Liver (tissue), 9 donors: ENCODE measurements around the gene FBXW11. TPM values are rescaled to one million over a fixed set of nuclear protein-coding genes. Genes with fewer than 3 reads are reported as not detected.

Experiments
- DNase-seq: peaks from one replicate; pipeline ENCODE4 v3.0.0-alpha.2; 2017; ENCODE audit warnings: low spot score
- H3K27ac ChIP-seq, 2 donors: one replicate each; pipeline ENCODE4 v1.7.0; 2013; ENCODE audit warnings: inconsistent platforms in 2 of 2, low read length in 2 of 2, control low read depth in 1 of 2, low read depth in 1 of 2, mild to moderate bottlenecking in 1 of 2
- H3K27me3 ChIP-seq, 4 donors: one replicate each; pipeline versions ENCODE4 v1.6.1 to v1.7.0; 2013; ENCODE audit warnings: low read length in 3 of 4, inconsistent platforms in 1 of 4, mild to moderate bottlenecking in 1 of 4, moderate library complexity in 1 of 4; ENCODE audit not compliant: control insufficient read depth in 4 of 4, insufficient read depth in 4 of 4
- H3K36me3 ChIP-seq, 4 donors: one replicate each; pipeline versions ENCODE4 v1.6.1 to v1.7.0; 2013; ENCODE audit warnings: low read length in 3 of 4, mild to moderate bottlenecking in 3 of 4, low read depth in 1 of 4, moderate library complexity in 1 of 4; ENCODE audit not compliant: control insufficient read depth in 4 of 4, insufficient read depth in 3 of 4
- H3K4me1 ChIP-seq, 4 donors: one replicate each; pipeline versions ENCODE4 v1.6.1 to v1.7.0; 2013; ENCODE audit warnings: low read length in 3 of 4, mild to moderate bottlenecking in 3 of 4, moderate library complexity in 1 of 4; ENCODE audit not compliant: control insufficient read depth in 4 of 4, insufficient read depth in 4 of 4
- H3K4me3 ChIP-seq, 3 donors: one replicate each; pipeline versions ENCODE4 v1.6.1 to v1.7.0; 2013; ENCODE audit warnings: low read length in 3 of 3, control low read depth in 1 of 3, low read depth in 1 of 3, mild to moderate bottlenecking in 1 of 3
- H3K9ac ChIP-seq, 2 donors: one replicate each; pipeline ENCODE4 v1.7.0; 2013; ENCODE audit warnings: low read length in 2 of 2, mild to moderate bottlenecking in 2 of 2, moderate library complexity in 2 of 2, control low read depth in 1 of 2, low read depth in 1 of 2
- H3K9me3 ChIP-seq, 4 donors: one replicate each; pipeline versions ENCODE4 v1.6.1 to v1.7.0; 2013; ENCODE audit warnings: low read length in 3 of 4; ENCODE audit not compliant: control insufficient read depth in 4 of 4
- ATF3 ChIP-seq: IDR thresholded peaks from 2 replicates; pipeline ENCODE4 v1.6.1; 2016; ENCODE audit warnings: antibody characterized with exemption
- CTCF ChIP-seq: fragments of 150-350 bp; IDR thresholded peaks from 2 replicates; pipeline ENCODE4 v1.5.1; 2017; ENCODE audit warnings: improper control_type of control experiment, low read depth, low read length; ENCODE audit not compliant: missing input control
- EGR1 ChIP-seq, 2 donors: IDR thresholded peaks; 2 replicates each; pipeline ENCODE4 v1.6.1; 2016 to 2018; ENCODE audit warnings: antibody characterized with exemption in 2 of 2, low read depth in 2 of 2
- FOXA1 ChIP-seq: IDR thresholded peaks from 2 replicates; pipeline ENCODE4 v1.6.1; 2016; ENCODE audit warnings: antibody characterized with exemption
- FOXA2 ChIP-seq: IDR thresholded peaks from 2 replicates; pipeline ENCODE4 v1.6.1; 2016; ENCODE audit warnings: antibody characterized with exemption
- GABPA ChIP-seq, 2 donors: IDR thresholded peaks in 1 of 2; conservative IDR thresholded peaks in 1 of 2; 2 replicates each; pipeline ENCODE4 v1.6.1; 2016; ENCODE audit warnings: antibody characterized with exemption in 2 of 2, mild to moderate bottlenecking in 1 of 2, moderate library complexity in 1 of 2
- HNF4A ChIP-seq, 2 donors: conservative IDR thresholded peaks; 2 replicates each; pipeline ENCODE4 v1.6.1; 2016; ENCODE audit warnings: antibody characterized with exemption in 2 of 2, mild to moderate bottlenecking in 2 of 2
- HNF4G ChIP-seq: IDR thresholded peaks from 2 replicates; pipeline ENCODE4 v1.6.1; 2016; ENCODE audit warnings: antibody characterized with exemption
- MAX ChIP-seq: IDR thresholded peaks from 2 replicates; pipeline ENCODE4 v1.6.1; 2016; ENCODE audit warnings: antibody characterized with exemption
- NR2F2 ChIP-seq: IDR thresholded peaks from 2 replicates; pipeline ENCODE4 v1.6.1; 2016; ENCODE audit warnings: antibody characterized with exemption
- REST ChIP-seq: IDR thresholded peaks from 2 replicates; pipeline ENCODE4 v1.6.1; 2016; ENCODE audit warnings: antibody characterized with exemption, mild to moderate bottlenecking
- RXRA ChIP-seq, 2 donors: IDR thresholded peaks; 2 replicates each; pipeline ENCODE4 v1.6.1; 2017 to 2018; ENCODE audit warnings: antibody characterized with exemption in 2 of 2, mild to moderate bottlenecking in 1 of 2
- SP1 ChIP-seq: IDR thresholded peaks from 2 replicates; pipeline ENCODE4 v1.6.1; 2018; ENCODE audit warnings: antibody characterized with exemption, mild to moderate bottlenecking
- TAF1 ChIP-seq: conservative IDR thresholded peaks from 2 replicates; pipeline ENCODE4 v1.6.1; 2016; ENCODE audit warnings: antibody characterized with exemption, mild to moderate bottlenecking
- YY1 ChIP-seq: IDR thresholded peaks from 2 replicates; pipeline ENCODE4 v1.6.1; 2016; ENCODE audit warnings: antibody characterized with exemption, mild to moderate bottlenecking
- ZBTB33 ChIP-seq: IDR thresholded peaks from 2 replicates; pipeline ENCODE4 v1.6.1; 2016; ENCODE audit warnings: antibody characterized with exemption
- WGBS: extraction: QIAGEN DNeasy Blood & Tissue Kit; methylation state at CpG from one replicate; pipeline ENCODE4 v1.1.7; 2013; 5-methylcytosine and 5-hydroxymethylcytosine counted together
- polyA plus RNA-seq, 2 donors: library from polyadenylated mRNA; stranded (reverse) in 1 of 2; unstranded in 1 of 2; fragments of 200-250 nt in 1 of 2; fragments of >200 nt in 1 of 2; fragmentation: Nextera tagmentation in 1 of 2; extraction: Ambion mirVana in 1 of 2; gene quantifications; one replicate each; pipeline versions ENCODE4 v1.2.1 to v1.2.3, GENCODE V29; 2013 to 2015
- total RNA-seq, 2 donors: library from RNA; depleted of rRNA; stranded (reverse); fragments of >200 nt; gene quantifications; one replicate each; pipeline ENCODE4 v1.2.3, GENCODE V29; 2014
- donor health status: healthy.
- donor health status: healthy.
- donor health status: healthy.
- donor health status: healthy.
- donor health status: healthy.

The FBXW11 gene
- total and polyA plus RNA-seq, 4 donors, result 11.2 to 37.5 (median 22.0) TPM

GRCh38 chr5:171848006-171848405 lies 158.4 kb downstream of the FBXW11 start:
- H3K9me3 ChIP-seq, result no peaks in the 10 kb centered on the region
- no peaks in the 10 kb centered on the region for H3K36me3 ChIP-seq
- 45% methylated on average over 15 of the region's 15 CpGs for WGBS
- no peak overlapping the region for H3K9ac ChIP-seq
- TF ChIP-seq EGR1 (IDR thresholded peaks at IDR 0.05; ENCODE audit: low read depth in 2 of 2) (no peak), ATF3 (no peak), FOXA1 (no peak), MAX (no peak), NR2F2 (no peak), HNF4A (conservative IDR thresholded peaks at IDR 0.05) (no peak), ZBTB33 (no peak), HNF4G (no peak), CTCF (no peak), RXRA (IDR thresholded peaks at IDR 0.05) (no peak), GABPA (IDR thresholded peaks at IDR 0.05 in 1 of 2, conservative IDR thresholded peaks at IDR 0.05 in 1 of 2) (no peak), TAF1 (no peak), YY1 (no peak)
- DNase-seq, result no peak
- H3K4me1 ChIP-seq, result no peaks in the 10 kb centered on the region
- H3K27me3 ChIP-seq, result no peaks in the 10 kb centered on the region
- H3K4me3 ChIP-seq, result no peak overlapping the region
- H3K27ac ChIP-seq, result no peak overlapping the region

- TF ChIP-seq FOXA2, result no peak
- TF ChIP-seq CTCF, result no peak
- no peak for TF ChIP-seq ATF3
- no peak for TF ChIP-seq SP1
- no peak for TF ChIP-seq REST
- no peak for TF ChIP-seq FOXA1
- TF ChIP-seq YY1, result no peak
- no peak for TF ChIP-seq HNF4A (conservative IDR thresholded peaks at IDR 0.05)
- TF ChIP-seq RXRA (IDR thresholded peaks at IDR 0.05), result no peak
- no peak for TF ChIP-seq HNF4G
- TF ChIP-seq ZBTB33, result no peak
- TF ChIP-seq EGR1 (IDR thresholded peaks at IDR 0.05; ENCODE audit: low read depth in 2 of 2), result no peak
- TF ChIP-seq MAX, result no peak
- no peak for TF ChIP-seq TAF1
- no peak for DNase-seq
- Histone ChIP-seq H3K4me3 (no peak overlapping the region), H3K27me3 (no peaks in the 10 kb centered on the region), H3K4me1 (no peaks in the 10 kb centered on the region), H3K9ac (no peak overlapping the region), H3K9me3 (no peaks in the 10 kb centered on the region), H3K27ac (no peak overlapping the region), H3K36me3 (no peaks in the 10 kb centered on the region)
- WGBS, result 98% methylated on average over 3 of the region's 3 CpGs
These were observed 159.4 kb downstream of the FBXW11 start for GRCh38 chr5:171847026-171847425.
